ENCODE data around the gene INMT.

INMT gene

DNA sequence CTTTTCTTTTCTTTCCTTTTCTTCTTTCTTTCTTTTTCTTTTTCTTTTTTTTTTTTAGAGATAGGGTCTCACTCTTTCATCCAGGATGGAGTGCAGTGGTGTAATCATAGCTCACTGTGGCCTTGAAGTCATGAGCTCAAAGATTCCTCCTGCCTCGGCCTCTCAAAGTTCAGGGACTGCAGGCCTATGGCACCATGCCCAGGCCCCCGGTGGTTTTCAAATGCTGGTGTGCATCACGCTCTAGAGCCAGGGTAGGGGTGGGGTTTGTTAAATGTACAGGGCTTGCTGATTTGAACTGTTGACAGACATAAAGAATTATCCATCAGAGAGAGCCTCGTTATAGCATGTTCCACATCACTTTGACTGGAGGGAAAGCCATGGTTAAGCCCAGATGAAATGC, 25.0 kb downstream of the INMT start:
- TF ChIP-seq GATA3 (IDR thresholded peaks at IDR 0.05; ENCODE audit: low read depth, low read length), result no peak
- TF ChIP-seq GATA2 (IDR thresholded peaks at IDR 0.05; ENCODE audit: low read depth, low read length), result no peak

DNA sequence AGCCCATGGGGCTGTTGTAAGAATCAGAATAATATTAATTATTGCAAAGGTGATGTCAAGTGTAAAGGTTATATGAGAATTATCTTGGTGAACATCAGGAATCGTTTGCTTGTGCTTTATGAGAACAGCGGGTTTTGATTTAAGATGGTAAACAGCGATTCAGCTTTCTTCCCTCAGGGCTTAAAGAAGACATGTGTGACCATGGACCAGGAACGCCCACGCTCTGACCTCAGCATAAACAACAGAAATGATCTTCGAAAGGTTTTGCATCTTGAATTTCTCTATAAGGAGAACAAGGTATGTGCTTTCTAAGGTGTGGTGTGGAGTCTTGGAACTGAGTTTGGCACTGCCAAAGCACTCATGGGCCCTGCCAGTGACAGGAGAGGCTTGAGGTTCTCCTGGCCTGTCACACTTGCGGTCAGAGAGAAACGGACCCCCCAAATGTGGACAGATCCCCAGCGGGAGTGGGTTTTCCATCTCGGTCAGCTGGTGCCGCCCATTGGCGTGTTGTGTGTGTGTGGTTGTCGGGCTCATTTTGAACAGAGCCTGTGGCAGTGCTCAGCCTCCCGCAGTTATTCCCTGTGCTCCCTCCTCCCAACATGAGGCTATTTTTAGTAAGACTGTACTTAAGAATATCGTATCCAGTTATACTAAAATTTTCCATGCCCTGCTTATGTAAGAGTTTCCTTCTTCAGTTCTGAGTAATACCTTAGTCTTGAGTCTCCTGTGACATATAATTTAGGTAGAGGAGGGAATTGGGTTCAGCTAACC, 26.5 kb downstream of the INMT start:
- TF ChIP-seq GATA2 (IDR thresholded peaks at IDR 0.05; ENCODE audit: low read depth, low read length) (no peak), GATA3 (IDR thresholded peaks at IDR 0.05; ENCODE audit: low read depth, low read length) (no peak)

DNA sequence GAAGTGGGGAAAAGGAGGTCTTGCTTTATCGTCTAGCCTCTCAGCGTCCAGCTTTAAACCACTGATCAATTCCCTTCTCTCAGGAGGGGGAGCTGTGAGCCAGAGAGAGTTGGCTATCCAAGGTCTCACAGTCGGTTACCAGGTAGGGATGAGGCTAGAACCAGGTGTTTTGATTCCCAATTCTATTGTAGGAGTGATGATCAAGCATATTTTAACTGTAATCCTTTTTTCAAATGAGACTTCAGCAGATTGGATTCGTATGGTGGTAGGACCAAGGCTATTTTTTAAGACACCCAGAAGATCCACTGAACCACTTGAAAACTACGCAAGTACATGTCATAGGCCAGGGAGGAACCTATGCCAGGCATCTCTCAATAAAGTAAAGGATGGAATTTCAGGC, 27.6 kb downstream of the INMT start:
- TF ChIP-seq GATA2 (IDR thresholded peaks at IDR 0.05; ENCODE audit: low read depth, low read length), result no peak

DNA sequence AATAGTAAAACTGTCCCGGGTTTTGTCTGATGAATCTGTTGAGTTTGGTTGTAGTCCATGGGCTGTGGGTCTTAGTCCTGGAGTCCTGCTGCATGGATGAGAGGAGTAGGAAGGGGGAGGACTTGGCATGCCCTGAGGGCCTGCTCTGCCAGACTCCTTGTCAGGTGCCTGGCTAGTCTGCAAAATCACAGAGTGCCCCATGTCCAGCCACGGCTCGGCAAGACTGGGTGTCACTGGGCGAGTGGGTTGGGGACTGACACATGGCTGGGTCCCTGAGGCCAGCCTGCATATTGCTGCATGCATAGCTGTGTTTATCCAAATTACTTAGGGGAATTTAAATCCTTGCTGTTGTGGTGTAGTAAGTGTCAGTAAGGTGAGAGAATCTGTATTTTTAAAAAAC, 29.0 kb downstream of the INMT start:
- TF ChIP-seq GATA2 (IDR thresholded peaks at IDR 0.05; ENCODE audit: low read depth, low read length), result no peak
- TF ChIP-seq GATA3 (IDR thresholded peaks at IDR 0.05; ENCODE audit: low read depth, low read length), result no peak

DNA sequence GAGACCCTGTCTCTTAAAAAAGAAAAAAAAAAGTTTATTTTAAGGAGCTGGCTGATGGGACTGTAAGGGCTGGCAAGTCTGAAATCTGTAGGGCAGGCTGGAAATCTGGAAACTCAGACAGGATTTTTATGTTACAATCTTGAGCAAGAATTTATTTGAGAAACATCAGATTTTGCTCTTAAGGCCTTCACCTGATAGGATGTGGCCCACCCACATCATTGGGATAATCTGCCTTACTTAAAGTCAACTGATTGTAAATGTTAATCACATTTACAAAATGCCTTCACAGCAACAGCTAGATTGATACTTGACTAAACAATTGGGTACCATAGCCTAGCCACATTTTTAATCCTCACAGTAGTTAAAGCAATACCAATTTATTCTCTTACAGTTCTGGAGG, 30.8 kb downstream of the INMT start:
- no peak for TF ChIP-seq GATA3 (IDR thresholded peaks at IDR 0.05; ENCODE audit: low read depth, low read length)
- no peak for TF ChIP-seq GATA2 (IDR thresholded peaks at IDR 0.05; ENCODE audit: low read depth, low read length)

DNA sequence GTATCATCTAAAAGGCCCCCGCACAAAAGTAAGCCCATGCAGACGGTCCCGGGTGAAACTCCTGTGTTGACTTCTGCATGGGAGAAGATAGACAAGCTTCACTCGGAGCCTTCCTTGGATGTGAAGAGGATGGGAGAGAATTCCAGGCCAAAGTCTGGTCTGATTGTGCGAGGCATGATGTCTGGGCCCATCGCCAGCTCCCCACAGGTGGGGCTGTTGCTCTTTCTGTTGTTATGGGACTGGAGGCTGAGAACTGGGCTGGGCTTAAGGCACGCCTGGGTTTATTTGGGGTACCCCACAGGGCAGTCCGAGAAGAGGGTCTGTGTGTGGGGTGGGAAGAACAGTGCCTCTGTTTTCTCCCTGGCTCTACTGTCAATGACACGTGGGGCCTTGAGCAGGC, 33.9 kb downstream of the INMT start:
- TF ChIP-seq GATA2 (IDR thresholded peaks at IDR 0.05; ENCODE audit: low read depth, low read length), result no peak
- no peak for TF ChIP-seq GATA3 (IDR thresholded peaks at IDR 0.05; ENCODE audit: low read depth, low read length)

DNA sequence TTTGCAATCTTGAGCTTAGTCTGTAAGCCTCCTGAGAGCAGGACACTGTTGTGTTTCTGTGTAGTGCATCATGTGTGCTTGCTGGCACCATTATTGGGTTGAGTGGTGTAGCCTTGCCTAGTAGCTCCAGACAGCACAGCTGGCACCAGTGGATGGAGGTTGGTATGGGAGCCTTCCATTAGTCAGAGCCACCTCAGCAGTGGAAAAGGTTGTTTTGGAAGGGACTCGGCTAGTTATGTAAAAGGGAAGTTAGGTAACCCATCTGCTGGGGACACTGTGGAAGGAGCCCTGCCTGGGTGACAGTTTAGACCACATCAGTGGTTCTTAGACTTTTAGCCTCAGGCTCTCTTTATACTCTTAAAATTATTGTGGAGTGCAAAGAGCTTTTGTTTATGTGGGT, 35.6 kb downstream of the INMT start:
- TF ChIP-seq GATA3 (IDR thresholded peaks at IDR 0.05; ENCODE audit: low read depth, low read length), result no peak
- no peak for TF ChIP-seq GATA2 (IDR thresholded peaks at IDR 0.05; ENCODE audit: low read depth, low read length)

DNA sequence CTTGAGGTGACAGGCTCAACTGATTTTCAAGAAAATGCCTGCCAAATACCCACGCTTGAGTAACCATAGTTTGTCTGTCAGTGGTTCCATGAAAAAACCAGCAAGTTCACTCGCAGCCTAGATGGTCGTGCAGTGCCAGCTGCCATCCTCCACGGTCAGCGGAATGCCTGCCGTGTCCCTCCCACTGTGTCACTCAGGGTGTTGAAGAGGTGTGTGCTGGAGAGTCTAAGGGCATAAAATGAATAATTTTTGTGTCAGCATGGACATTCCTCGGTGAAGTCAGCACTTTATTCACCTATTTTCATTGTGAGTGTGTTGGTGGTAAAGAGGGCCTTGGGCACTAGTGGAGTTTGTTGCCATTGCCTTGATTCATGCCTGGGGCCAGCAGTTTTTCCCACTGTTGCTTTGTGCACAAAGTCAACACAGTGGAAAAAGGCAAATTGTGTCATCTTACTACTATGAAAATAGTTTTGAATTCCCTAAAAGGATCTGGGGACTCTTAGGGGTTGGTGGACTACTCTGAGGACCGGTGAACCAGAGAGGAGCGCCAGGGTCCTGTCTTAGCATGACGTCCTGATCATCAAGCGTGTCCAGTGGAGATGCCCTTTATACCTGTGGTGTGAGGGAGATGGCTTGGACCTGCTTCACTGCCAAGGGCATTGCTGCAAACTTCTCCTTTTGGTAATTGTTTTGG, 36.9 kb downstream of the INMT start:
- no peak for TF ChIP-seq GATA2 (IDR thresholded peaks at IDR 0.05; ENCODE audit: low read depth, low read length)
- no peak for TF ChIP-seq GATA3 (IDR thresholded peaks at IDR 0.05; ENCODE audit: low read depth, low read length)

DNA sequence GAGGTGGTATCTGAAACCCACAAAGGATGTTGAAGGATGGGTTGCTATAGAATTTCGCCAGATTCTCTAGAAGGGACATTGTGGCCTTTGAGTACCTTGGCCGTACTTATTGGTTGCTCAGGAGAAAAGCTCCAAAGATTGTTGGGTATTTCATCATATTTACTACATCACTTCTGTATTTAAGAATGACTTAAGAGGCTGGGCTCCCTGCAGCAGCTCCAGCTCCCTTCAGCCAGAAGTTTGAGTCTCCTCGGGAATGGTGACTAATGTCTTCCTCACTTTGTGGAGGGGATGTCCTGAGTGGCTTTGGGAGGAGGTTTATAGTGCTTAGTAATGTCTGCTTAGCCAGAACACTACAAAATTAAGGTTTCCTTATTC, 37.4 kb downstream of the INMT start:
- TF ChIP-seq GATA2 (IDR thresholded peaks at IDR 0.05; ENCODE audit: low read depth, low read length) (no peak), GATA3 (IDR thresholded peaks at IDR 0.05; ENCODE audit: low read depth, low read length) (no peak)

DNA sequence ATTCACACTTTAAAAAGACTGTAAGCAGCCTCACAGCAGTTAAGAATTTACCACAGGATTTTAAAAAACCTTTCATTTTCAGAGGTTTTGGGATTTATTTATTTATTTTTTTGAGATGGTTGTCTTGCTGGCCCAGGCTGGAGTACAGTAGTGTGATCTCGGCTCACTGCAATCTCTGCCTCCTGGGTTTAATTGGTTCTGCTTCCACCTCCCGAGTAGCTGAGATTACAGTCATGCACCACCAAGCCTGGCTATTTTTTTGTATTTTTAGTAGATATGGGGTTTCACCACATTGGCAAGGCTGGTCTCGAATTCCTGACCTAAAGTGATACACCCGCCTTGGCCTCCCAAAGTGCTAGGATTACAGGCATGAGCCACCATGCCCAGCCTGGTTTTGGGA, 38.4 kb downstream of the INMT start:
- no peak for TF ChIP-seq GATA3 (IDR thresholded peaks at IDR 0.05; ENCODE audit: low read depth, low read length)
- TF ChIP-seq GATA2 (IDR thresholded peaks at IDR 0.05; ENCODE audit: low read depth, low read length), result no peak

DNA sequence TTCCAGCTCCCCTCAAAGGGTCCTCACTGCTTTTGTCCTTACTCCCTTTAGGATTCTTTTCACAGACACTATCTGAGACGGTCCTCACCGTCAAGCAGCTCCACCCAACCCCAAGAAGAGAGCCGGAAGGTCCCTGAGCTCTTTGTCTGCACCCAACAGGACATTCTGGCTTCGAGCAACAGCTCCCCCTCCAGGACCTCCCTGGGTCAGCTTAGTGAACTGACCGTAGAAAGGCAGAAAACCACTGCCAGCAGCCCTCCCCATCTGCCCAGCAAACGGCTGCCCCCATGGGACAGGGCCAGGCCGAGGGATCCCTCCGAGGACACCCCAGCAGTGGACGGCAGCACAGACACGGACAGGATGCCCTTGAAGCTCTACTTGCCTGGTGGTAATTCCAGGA, 39.2 kb downstream of the INMT start:
- TF ChIP-seq GATA2 (IDR thresholded peaks at IDR 0.05; ENCODE audit: low read depth, low read length) (no peak), GATA3 (IDR thresholded peaks at IDR 0.05; ENCODE audit: low read depth, low read length) (no peak)

DNA sequence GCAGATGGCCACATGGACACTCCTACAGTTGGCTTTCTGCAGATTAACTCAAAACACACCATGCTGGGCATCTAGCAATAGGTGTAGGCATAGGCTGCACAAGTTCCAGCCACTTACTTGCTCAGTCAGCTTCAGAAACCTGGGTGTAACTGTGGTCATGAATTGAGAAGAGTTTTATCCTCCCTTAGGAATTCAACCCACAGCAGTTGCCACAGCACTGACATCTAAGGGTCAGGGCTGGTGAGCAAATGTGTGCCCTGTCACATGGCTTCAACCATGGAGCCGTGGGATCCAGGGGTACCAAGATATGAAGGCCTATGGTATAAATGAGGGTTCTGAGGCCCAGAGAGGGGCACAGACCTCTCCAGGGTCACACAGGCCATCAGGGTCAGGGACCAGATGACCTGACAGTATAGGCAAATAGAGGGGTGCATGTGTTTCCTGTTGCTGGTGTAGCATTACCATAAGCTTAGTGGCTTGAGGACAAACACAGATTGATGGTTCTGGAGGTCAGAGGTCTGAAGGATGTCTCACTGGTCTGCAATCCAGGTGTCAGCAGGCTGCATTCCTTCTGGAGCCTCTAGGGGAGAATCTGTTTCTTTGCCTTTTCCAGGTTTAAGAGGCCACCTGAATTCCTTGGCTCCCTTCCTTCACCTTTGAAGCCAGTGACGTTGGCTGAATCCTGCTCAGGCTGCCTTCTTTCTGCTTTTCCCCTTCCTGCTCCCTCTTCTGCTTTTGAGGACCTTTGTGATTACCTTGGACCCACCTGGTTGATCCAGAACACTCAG, 43.4 kb downstream of the INMT start:
- TF ChIP-seq GATA3 (IDR thresholded peaks at IDR 0.05; ENCODE audit: low read depth, low read length), result no peak
- TF ChIP-seq GATA2 (IDR thresholded peaks at IDR 0.05; ENCODE audit: low read depth, low read length), result no peak

DNA sequence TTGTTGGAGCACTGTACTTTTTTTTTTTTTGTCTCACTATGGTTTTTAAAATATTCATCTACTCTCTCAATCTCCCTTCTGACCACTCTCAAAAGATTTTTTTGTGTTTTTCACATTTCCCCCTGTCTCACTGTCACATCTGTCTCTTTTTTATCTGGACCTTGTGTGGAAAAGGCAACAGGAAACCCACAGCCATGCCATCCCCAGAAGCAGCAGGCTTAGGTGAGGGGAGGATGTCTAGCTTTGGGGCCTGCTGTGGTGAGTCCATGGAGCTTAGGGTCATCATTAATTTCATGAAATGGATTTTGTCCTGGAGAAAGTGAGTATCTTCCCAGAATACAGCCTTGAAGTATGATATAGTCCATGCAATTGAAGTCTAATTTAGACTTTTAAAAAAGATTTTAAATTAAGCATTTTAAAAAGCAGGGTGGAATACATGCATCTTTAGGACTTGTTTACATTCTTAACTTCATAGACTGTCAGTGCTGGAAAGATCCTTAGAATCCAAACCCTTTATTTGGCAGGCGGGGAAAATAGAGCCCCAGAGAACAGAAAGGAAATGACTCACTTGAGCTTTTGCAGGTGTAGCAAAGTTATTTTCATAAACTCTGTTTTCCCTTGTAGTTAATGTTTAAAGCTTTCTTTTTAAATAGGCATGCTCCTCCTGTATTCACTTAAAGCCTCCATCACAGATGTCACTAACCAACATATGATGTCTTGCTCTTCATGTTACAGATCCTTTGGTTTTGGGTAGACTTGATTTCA, 44.4 kb downstream of the INMT start:
- TF ChIP-seq GATA2 (IDR thresholded peaks at IDR 0.05; ENCODE audit: low read depth, low read length) (no peak), GATA3 (IDR thresholded peaks at IDR 0.05; ENCODE audit: low read depth, low read length) (no peak)

Data from SH-SY5Y (cell line).